HG03097 (cell line): ENCODE results near the gene ZFTA.
A peak's percentile ranks its signal among the peaks of the same experiment; 100 is the strongest.
"Not testable (repeated sequence)": the region's sequence is repeated elsewhere in the genome, so short reads cannot be mapped to it uniquely, and the experiment has no call there.

Source experiments
- ATAC-seq: cut with Tn5 transposase; IDR thresholded peaks from one replicate; pipeline ENCODE4 v1.9.1; 2021; ENCODE audit not compliant: unreplicated experiment, low FRiP score

ZFTA gene

GRCh38 chr11:63779039-63779438 is 10.5 kb upstream of the ZFTA start:
- no peak for ATAC-seq

GRCh38 chr11:63775191-63775590 is 6.6 kb upstream of the ZFTA start:
- no peak for ATAC-seq

- ATAC-seq, result not testable (repeated sequence)
Measured at GRCh38 chr11:63771741-63772318, 3.3 kb upstream of the ZFTA start.

- ATAC-seq, result no peak
Measured at GRCh38 chr11:63770763-63771162, 2.2 kb upstream of the ZFTA start.

- no peak for ATAC-seq
Measured at GRCh38 chr11:63769714-63770455, 1.3 kb upstream of the ZFTA start.

- peak; percentile 25 for ATAC-seq
Measured at GRCh38 chr11:63769042-63769713, 603 bp upstream of the ZFTA start.

- ATAC-seq, result no peak
Measured at GRCh38 chr11:63767565-63768236, 874 bp downstream of the ZFTA start.

- no peak for ATAC-seq
Measured at GRCh38 chr11:63767267-63767564, 1.4 kb downstream of the ZFTA start.

- ATAC-seq, result no peak
Measured at GRCh38 chr11:63766531-63767235, 1.9 kb downstream of the ZFTA start.

GRCh38 chr11:63765688-63766241 is 2.8 kb downstream of the ZFTA start:
- ATAC-seq, result no peak

- ATAC-seq, result no peak
Measured at GRCh38 chr11:63764679-63765647, 3.6 kb downstream of the ZFTA start.

GRCh38 chr11:63764340-63764678 is 4.3 kb downstream of the ZFTA start:
- ATAC-seq, result no peak

GRCh38 chr11:63763496-63764339 is 4.9 kb downstream of the ZFTA start:
- no peak for ATAC-seq

GRCh38 chr11:63762654-63763495 is 5.7 kb downstream of the ZFTA start:
- no peak for ATAC-seq

GRCh38 chr11:63761931-63762653 is 6.5 kb downstream of the ZFTA start:
- ATAC-seq, result no peak

- ATAC-seq, result no peak
Measured at GRCh38 chr11:63761188-63761587, 7.4 kb downstream of the ZFTA start.

GRCh38 chr11:63760487-63761079 is 8.0 kb downstream of the ZFTA start:
- no peak for ATAC-seq
